Measurements from ENCODE around the gene PTPN21.

The PTPN21 gene

DNA sequence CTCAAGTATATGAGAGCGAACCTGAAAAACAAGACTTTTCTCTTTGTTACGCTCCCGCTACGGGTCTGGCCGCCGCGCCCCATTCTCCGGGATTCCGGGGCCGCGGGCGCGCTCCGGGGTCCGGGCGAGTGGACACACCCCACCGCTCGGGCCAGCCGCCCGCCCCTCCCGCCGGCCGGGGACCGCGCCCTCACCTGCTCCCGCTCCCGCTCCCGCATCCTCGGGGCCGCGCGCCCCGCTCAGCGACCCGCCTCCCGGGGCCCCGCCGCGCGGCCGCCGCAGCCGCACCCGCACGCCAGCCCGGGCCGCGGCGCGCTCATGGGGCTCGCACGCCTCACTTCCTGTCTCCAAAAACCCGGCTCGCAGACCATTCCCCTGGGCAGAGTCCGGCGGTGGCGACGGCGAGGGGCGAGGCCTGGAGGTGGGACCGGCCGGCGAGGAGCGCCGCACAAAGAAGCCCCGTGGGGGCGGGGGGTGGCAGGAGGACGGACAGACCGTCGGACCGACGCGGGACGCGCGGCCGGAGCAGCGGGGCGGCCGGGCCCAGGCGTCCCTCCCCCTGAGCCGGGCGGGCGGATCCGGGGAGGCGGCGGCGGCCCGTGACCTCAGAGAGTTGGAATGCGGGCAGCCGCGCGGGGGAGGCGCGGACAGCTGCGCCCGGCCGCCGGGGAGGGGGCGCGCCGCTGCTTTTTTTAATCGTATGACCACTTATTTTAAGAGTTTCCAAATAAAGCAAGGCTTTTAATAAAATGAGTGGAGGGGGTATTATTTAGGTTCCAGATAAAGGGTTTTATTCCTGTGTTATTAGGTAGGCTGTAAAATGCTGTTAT is at the start of gene PTPN21:
PTPN21 (minus strand) TSS at position 551 of the 830 bp plus-strand sequence. CDS start 4,590 bp downstream, outside the sequence.
- TF ChIP-seq, protein P1, sequence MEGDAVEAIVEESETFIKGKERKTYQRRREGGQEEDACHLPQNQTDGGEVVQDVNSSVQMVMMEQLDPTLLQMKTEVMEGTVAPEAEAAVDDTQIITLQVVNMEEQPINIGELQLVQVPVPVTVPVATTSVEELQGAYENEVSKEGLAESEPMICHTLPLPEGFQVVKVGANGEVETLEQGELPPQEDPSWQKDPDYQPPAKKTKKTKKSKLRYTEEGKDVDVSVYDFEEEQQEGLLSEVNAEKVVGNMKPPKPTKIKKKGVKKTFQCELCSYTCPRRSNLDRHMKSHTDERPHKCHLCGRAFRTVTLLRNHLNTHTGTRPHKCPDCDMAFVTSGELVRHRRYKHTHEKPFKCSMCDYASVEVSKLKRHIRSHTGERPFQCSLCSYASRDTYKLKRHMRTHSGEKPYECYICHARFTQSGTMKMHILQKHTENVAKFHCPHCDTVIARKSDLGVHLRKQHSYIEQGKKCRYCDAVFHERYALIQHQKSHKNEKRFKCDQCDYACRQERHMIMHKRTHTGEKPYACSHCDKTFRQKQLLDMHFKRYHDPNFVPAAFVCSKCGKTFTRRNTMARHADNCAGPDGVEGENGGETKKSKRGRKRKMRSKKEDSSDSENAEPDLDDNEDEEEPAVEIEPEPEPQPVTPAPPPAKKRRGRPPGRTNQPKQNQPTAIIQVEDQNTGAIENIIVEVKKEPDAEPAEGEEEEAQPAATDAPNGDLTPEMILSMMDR (IDR thresholded peaks at IDR 0.05; ENCODE audit: low read depth, low read length), result no peak
- DNase-seq (ENCODE audit: low read depth, low spot score), result peak; percentile 73
- in situ Hi-C loops (cut with HindIII; ENCODE audit: low sequenced_read_pairs), result no loop called here
- H3K4me3 ChIP-seq (ENCODE audit: low read depth, low read length), result peak within 1 kb of the TSS; percentile 79

DNA sequence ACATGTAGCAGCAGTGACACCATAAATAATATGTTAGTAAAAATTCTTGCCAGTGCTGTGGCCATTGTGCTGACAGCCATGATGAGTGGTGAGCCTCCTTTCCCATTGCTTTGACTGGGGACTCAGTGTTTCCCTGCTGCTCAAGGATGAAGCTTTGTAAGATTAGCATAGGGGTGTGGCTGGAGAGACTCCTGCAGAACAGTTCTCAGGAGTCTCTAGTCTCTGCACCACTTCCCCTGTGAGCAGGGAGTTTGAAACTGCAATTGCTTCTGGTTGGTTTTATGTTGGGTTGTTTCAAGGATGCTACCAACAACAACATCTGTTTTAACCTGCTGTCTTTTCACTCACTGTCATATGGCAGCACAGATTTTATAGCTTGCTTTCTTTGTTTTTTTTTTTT is 49.4 kb upstream of the PTPN21 start:
- H3K4me3 ChIP-seq (ENCODE audit: low read depth, low read length), result no peak overlapping the region
- TF ChIP-seq, protein P1 (IDR thresholded peaks at IDR 0.05; ENCODE audit: low read depth, low read length), result no peak
- in situ Hi-C loops (cut with HindIII; ENCODE audit: low sequenced_read_pairs), result no loop called here
- no peak for DNase-seq (ENCODE audit: low read depth, low spot score)

DNA sequence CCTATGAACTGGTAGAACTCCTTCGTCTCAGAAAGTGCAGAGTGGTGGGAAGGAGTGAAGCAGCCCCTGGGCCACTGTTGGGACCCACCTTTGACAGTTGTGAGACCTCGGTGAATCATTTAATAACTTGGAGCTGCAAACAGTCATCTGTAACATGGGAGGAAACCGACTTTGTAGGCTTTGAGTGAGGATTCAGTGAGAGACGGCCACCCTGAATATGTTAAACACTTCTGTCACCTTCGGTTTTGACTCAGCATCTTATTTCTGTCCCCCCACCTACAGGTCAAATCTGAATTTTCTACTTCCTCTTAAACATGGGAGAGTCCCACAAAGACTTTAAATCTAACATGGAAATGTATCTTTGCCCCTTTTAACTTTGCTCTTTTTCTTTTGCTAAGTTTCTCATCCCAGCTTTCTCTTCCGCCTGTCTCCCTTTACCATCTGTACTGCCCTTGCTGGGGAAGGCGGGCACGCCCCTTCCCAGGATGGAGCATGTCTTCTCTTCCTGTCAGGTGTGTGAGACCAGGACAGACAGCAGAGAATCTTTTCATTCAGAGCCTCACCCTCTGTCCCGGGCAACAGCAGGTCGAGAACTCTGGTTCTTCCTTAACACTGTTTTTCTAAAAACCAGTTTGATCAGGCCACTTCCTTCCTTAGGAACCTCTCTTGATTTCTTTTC is 45.1 kb upstream of the PTPN21 start:
- TF ChIP-seq, protein P1 (IDR thresholded peaks at IDR 0.05; ENCODE audit: low read depth, low read length), result no peak
- in situ Hi-C loops (cut with HindIII; ENCODE audit: low sequenced_read_pairs), result no loop called here
- H3K4me3 ChIP-seq (ENCODE audit: low read depth, low read length), result no peak overlapping the region
- no peak for DNase-seq (ENCODE audit: low read depth, low spot score)

DNA sequence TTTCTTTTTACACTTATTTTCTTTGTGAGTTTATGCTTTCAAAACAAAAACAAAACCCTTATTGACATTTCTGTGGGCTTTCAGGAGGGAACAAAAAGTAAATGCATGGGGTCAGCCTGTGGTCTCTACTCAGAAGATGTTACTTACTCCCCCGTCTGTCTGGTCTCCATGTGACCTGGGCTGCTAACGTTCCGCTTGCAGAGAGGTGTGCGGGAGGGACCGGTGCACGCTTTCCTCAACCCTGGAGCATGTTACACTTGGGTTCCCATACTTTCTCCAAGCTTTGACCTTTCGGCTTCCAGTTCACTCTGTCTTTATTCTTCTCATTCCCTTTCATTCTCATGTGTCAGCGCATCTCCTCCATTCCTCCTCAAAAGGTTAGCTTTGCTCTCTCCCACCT is 44.5 kb upstream of the PTPN21 start:
- in situ Hi-C loops (cut with HindIII; ENCODE audit: low sequenced_read_pairs), result no loop called here
- TF ChIP-seq, protein P1 (IDR thresholded peaks at IDR 0.05; ENCODE audit: low read depth, low read length), result no peak
- DNase-seq (ENCODE audit: low read depth, low spot score), result no peak
- no peak overlapping the region for H3K4me3 ChIP-seq (ENCODE audit: low read depth, low read length)

DNA sequence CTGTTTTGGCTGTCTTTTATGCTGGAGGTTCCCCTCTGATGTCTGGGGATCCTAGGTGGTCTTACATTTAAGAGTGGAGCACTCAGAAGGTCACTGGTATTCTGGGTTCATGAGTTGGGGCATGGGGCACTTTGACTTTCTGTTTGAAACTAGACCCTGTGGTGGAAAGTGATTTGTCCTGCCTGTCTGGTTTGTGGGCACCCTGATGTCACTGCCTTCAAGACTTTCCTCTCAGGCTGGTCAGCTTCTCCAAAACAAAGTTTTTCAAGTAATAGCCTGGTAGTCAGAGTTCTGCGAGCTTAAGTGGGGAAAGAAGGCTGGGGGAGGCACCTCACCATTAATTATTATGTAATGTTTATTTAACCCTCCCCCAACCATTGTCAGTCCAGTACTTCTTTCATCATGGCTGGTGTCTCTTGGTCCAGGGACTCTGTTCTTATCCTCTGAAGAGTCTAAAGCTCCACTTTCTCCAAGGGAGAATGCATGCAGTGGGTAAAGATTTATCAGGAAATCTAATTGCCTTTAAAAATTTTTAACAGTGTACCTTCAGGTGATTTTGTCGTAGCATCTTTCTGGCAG is 43.4 kb upstream of the PTPN21 start:
- in situ Hi-C loops (cut with HindIII; ENCODE audit: low sequenced_read_pairs), result no loop called here
- no peak for DNase-seq (ENCODE audit: low read depth, low spot score)
- H3K4me3 ChIP-seq (ENCODE audit: low read depth, low read length), result no peak overlapping the region
- TF ChIP-seq, protein P1 (IDR thresholded peaks at IDR 0.05; ENCODE audit: low read depth, low read length), result no peak

DNA sequence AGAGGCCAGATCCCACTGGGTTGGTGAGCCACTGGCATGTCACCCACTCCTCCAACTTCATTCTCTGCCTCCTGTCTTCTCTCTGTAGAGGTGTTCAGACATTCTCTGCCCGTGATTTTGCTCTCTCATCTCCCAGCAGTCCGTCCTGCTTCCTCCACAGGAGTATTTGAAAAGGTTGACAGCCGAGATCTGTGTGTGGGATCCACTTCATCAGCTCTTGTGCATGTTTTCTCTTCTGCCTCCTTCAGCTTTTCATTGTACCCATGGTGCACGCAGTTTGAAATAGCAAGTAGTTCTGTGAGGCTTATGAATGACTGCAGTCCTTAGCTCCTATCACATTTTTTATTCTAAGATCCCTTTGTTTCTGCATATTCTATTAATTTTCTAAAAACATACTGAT is 42.8 kb upstream of the PTPN21 start:
- no peak overlapping the region for H3K4me3 ChIP-seq (ENCODE audit: low read depth, low read length)
- TF ChIP-seq, protein P1 (IDR thresholded peaks at IDR 0.05; ENCODE audit: low read depth, low read length), result no peak
- DNase-seq (ENCODE audit: low read depth, low spot score), result no peak
- in situ Hi-C loops (cut with HindIII; ENCODE audit: low sequenced_read_pairs), result no loop called here

Measured in astrocyte of the spinal cord (primary cell).